HEK293 (cell line): ENCODE data around the gene HADHB.

ENCODE experiments used
- CTCF ChIA-PET: fragments of 350-600 bp; formaldehyde crosslinking; extraction: SDS; loops from one replicate; lab custom pipeline; 2021; ENCODE audit warnings: antibody characterized with exemption; lab: Yijun Ruan, JAX
- POLR2A ChIA-PET: fragments of 300-600 bp; formaldehyde crosslinking; extraction: SDS; loops from one replicate; lab custom pipeline; 2020; ENCODE audit warnings: antibody characterized with exemption, inconsistent platforms; lab: Yijun Ruan, JAX
- H3K27ac ChIP-seq: fragments of 200-500 bp; sonication (Bioruptor generic); 2 replicates; pipeline ENCODE4 v1.5.1; 2014; ENCODE audit warnings: low read depth, low read length, control low read depth, inconsistent platforms; ENCODE audit errors: extremely low read depth
- H3K36me3 ChIP-seq, 2 experiments: fragments of 200-500 bp in 1 of 2; sonication (Bioruptor generic) in 1 of 2; 1 replicate in 1 of 2; 2 replicates in 1 of 2; pipeline ENCODE4 v1.5.1; 2014 to 2017; ENCODE audit warnings: inconsistent platforms in 2 of 2, low read length in 2 of 2; ENCODE audit not compliant: control insufficient read depth in 2 of 2, insufficient read depth in 1 of 2
- H3K4me1 ChIP-seq: fragments of 200-500 bp; sonication (Bioruptor generic); 2 replicates; pipeline ENCODE4 v1.5.1; 2014; ENCODE audit warnings: mild to moderate bottlenecking, low read length, inconsistent platforms; ENCODE audit not compliant: control insufficient read depth, insufficient read depth
- H3K4me3 ChIP-seq: 2 replicates; pipeline ENCODE4 v1.5.1; 2011; ENCODE audit warnings: low read depth, mild to moderate bottlenecking, control low read depth, low read length, moderate library complexity
- H3K9me3 ChIP-seq: fragments of 200-500 bp; sonication (Bioruptor generic); 2 replicates; pipeline ENCODE4 v1.5.1; 2014; ENCODE audit warnings: low read depth, low read length, inconsistent platforms; ENCODE audit not compliant: control insufficient read depth, insufficient read depth
- INSM2 ChIP-seq: fragments of 450-650 bp; formaldehyde crosslinking; IDR thresholded peaks from 2 replicates; pipeline ENCODE4 v1.5.1; 2016; ENCODE audit warnings: missing biosample characterization, missing genetic modification characterization
- KLF10 ChIP-seq: fragments of 450-650 bp; IDR thresholded peaks from 2 replicates; pipeline ENCODE4 v1.5.1; 2018; ENCODE audit warnings: missing biosample characterization, mild to moderate bottlenecking, missing genetic modification characterization
- REPIN1 ChIP-seq: fragments of 450-650 bp; formaldehyde crosslinking; IDR thresholded peaks from 2 replicates; pipeline ENCODE4 v1.5.1; 2017; ENCODE audit warnings: missing biosample characterization, missing genetic modification characterization, low read depth
- ZBTB7A ChIP-seq: fragments of 450-650 bp; formaldehyde crosslinking; IDR thresholded peaks from 2 replicates; pipeline ENCODE4 v1.5.1; 2016; ENCODE audit warnings: low read depth, missing biosample characterization, missing genetic modification characterization
- ZNF174 ChIP-seq: fragments of 450-650 bp; formaldehyde crosslinking; IDR thresholded peaks from 2 replicates; pipeline ENCODE4 v1.5.0; 2017; ENCODE audit warnings: missing biosample characterization, mild to moderate bottlenecking, missing genetic modification characterization
- ZNF24 ChIP-seq: fragments of 450-650 bp; formaldehyde crosslinking; IDR thresholded peaks from 2 replicates; pipeline ENCODE4 v1.5.1; 2016; ENCODE audit warnings: missing biosample characterization, missing genetic modification characterization
- ZNF404 ChIP-seq: fragments of 450-650 bp; formaldehyde crosslinking; IDR thresholded peaks from 2 replicates; pipeline ENCODE4 v1.5.1; 2017; ENCODE audit warnings: missing biosample characterization, missing genetic modification characterization
- ZNF488 ChIP-seq: fragments of 450-650 bp; formaldehyde crosslinking; IDR thresholded peaks from 2 replicates; pipeline ENCODE4 v1.5.1; 2016; ENCODE audit warnings: missing biosample characterization, missing genetic modification characterization
- ZNF513 ChIP-seq: fragments of 450-650 bp; IDR thresholded peaks from 2 replicates; pipeline ENCODE4 v1.5.1; 2018; ENCODE audit warnings: missing biosample characterization, missing genetic modification characterization
- ZNF670 ChIP-seq: fragments of 450-650 bp; formaldehyde crosslinking; IDR thresholded peaks from 2 replicates; pipeline ENCODE4 v1.5.1; 2016; ENCODE audit warnings: missing biosample characterization, missing genetic modification characterization, low read depth
- ZNF704 ChIP-seq: fragments of 450-650 bp; formaldehyde crosslinking; IDR thresholded peaks from 2 replicates; pipeline ENCODE4 v1.5.1; 2016; ENCODE audit warnings: missing biosample characterization, missing genetic modification characterization
- ZNF776 ChIP-seq: fragments of 450-650 bp; formaldehyde crosslinking; IDR thresholded peaks from 2 replicates; pipeline ENCODE4 v1.5.0; 2017; ENCODE audit warnings: missing biosample characterization, missing genetic modification characterization, borderline replicate concordance
- ZNF777 ChIP-seq: fragments of 450-650 bp; formaldehyde crosslinking; IDR thresholded peaks from 2 replicates; pipeline ENCODE4 v1.5.1; 2017; ENCODE audit warnings: missing biosample characterization, missing genetic modification characterization, borderline replicate concordance

The HADHB gene

GRCh38 chr2:26337298-26337697 is 92.6 kb downstream of the HADHB start:
- ChIA-PET CTCF (interaction anchor here (0.6 kb wide), 2 partner anchors 11 to 78 kb away, joined by 3 read pairs; no protein-coding TSS in a partner anchor), POLR2A (no interaction called here)
- no peaks in the 10 kb centered on the region for H3K36me3 ChIP-seq
- H3K4me3 ChIP-seq, result no peak overlapping the region
- H3K27ac ChIP-seq, result no peak overlapping the region
- no peaks in the 10 kb centered on the region for H3K9me3 ChIP-seq
- no peaks in the 10 kb centered on the region for H3K4me1 ChIP-seq
- no peak for TF ChIP-seq ZNF670 (tag by site-specific recombination)
- TF ChIP-seq ZNF24, result no peak
- TF ChIP-seq INSM2 (tag by site-specific recombination), result no peak
- no peak for TF ChIP-seq ZNF174 (tag by site-specific recombination)
- TF ChIP-seq ZNF776 (tag by site-specific recombination), result no peak
- no peak for TF ChIP-seq ZNF704
- no peak for TF ChIP-seq REPIN1 (tag by site-specific recombination)
- no peak for TF ChIP-seq KLF10 (tag by site-specific recombination)
- TF ChIP-seq ZBTB7A (tag by site-specific recombination), result no peak
- TF ChIP-seq ZNF513 (tag by site-specific recombination), result no peak
- TF ChIP-seq ZNF488, result no peak
- TF ChIP-seq ZNF777 (tag by site-specific recombination), result no peak
- TF ChIP-seq ZNF404, result no peak
